Measurements from ENCODE around the gene IFT52.

Gene IFT52

GRCh38 chr20:43691928-43692524 is 101.3 kb downstream of the IFT52 start:
- DNase-seq (ENCODE audit: low read depth), result peak; percentile 9

- no peak for DNase-seq (ENCODE audit: low read depth)
These were observed 104.0 kb downstream of the IFT52 start for GRCh38 chr20:43694763-43695162.

- DNase-seq (ENCODE audit: low read depth), result no peak
These were observed 104.8 kb downstream of the IFT52 start for GRCh38 chr20:43695571-43695970.
